SK-N-SH treated with all-trans-retinoic acid at 6 μM for 48 hours (cell line): Measurements from ENCODE around the gene KCNJ9.

Source experiments
- BACH2 ChIP-seq: fragments of 250-450 bp; sonication (Bioruptor Pico); IDR thresholded peaks from 2 replicates; pipeline ENCODE4 v1.9.0; 2021; ENCODE audit warnings: mild to moderate bottlenecking, borderline replicate concordance
- CSDC2 ChIP-seq: fragments of 250-450 bp; sonication (Bioruptor Pico); IDR thresholded peaks from 2 replicates; pipeline ENCODE4 v1.5.0; 2020; ENCODE audit warnings: mild to moderate bottlenecking, moderate library complexity
- CSRNP3 ChIP-seq: fragments of 250-450 bp; sonication (Bioruptor Pico); IDR thresholded peaks from 2 replicates; pipeline ENCODE4 v1.5.1; 2021; ENCODE audit warnings: mild to moderate bottlenecking, moderate library complexity
- RARB ChIP-seq: fragments of 250-450 bp; sonication (Bioruptor Pico); IDR thresholded peaks from 2 replicates; pipeline ENCODE4 v1.8.0; 2021; ENCODE audit warnings: mild to moderate bottlenecking, moderate library complexity
- ZFP30 ChIP-seq: fragments of 450-650 bp; formaldehyde crosslinking; IDR thresholded peaks from 2 replicates; pipeline ENCODE4 v1.5.0; 2022; ENCODE audit warnings: mild to moderate bottlenecking, moderate library complexity
- ZNF70 ChIP-seq: fragments of 450-650 bp; formaldehyde crosslinking; IDR thresholded peaks from 2 replicates; pipeline ENCODE4 v1.5.0; 2020; ENCODE audit warnings: mild to moderate bottlenecking, moderate library complexity
- TF ChIP-seq, protein P1 (sequence below): fragments of 250-450 bp; sonication (Bioruptor Pico); IDR thresholded peaks from 2 replicates; pipeline ENCODE4 v1.8.0; 2020; ENCODE audit warnings: mild to moderate bottlenecking, moderate library complexity, borderline replicate concordance

GRCh38 chr1:160097911-160098851 lies 16.8 kb downstream of the KCNJ9 start, which contains the start of gene IGSF8:
- TF ChIP-seq, protein P1, sequence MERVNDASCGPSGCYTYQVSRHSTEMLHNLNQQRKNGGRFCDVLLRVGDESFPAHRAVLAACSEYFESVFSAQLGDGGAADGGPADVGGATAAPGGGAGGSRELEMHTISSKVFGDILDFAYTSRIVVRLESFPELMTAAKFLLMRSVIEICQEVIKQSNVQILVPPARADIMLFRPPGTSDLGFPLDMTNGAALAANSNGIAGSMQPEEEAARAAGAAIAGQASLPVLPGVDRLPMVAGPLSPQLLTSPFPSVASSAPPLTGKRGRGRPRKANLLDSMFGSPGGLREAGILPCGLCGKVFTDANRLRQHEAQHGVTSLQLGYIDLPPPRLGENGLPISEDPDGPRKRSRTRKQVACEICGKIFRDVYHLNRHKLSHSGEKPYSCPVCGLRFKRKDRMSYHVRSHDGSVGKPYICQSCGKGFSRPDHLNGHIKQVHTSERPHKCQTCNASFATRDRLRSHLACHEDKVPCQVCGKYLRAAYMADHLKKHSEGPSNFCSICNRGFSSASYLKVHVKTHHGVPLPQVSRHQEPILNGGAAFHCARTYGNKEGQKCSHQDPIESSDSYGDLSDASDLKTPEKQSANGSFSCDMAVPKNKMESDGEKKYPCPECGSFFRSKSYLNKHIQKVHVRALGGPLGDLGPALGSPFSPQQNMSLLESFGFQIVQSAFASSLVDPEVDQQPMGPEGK (CRISPR knock-in tag), result no peak
- TF ChIP-seq CSDC2 (CRISPR knock-in tag) (no peak), RARB (CRISPR knock-in tag) (no peak), BACH2 (CRISPR knock-in tag) (no peak), ZFP30 (no peak), CSRNP3 (CRISPR knock-in tag) (no peak), ZNF70 (CRISPR knock-in tag) (no peak)
